ENCODE results near the gene TRMO.

Gene TRMO

GRCh38 chr9:97891736-97892135 lies 30.6 kb downstream of the TRMO start:
- no peak for TF ChIP-seq CTCF (IDR thresholded peaks at IDR 0.05; ENCODE audit: insufficient read depth, low read length, poor library complexity, severe bottlenecking)
- H3K27me3 ChIP-seq (replicated peaks; ENCODE audit: control insufficient read depth, insufficient read depth, low read length) = no peaks in the 10 kb centered on the region
- no peak for DNase-seq (ENCODE audit: extremely low read depth, insufficient read length)
- H3K4me3 ChIP-seq (replicated peaks; ENCODE audit: low read depth, low read length) = no peak overlapping the region
- no peaks in the 10 kb centered on the region for H3K36me3 ChIP-seq (ENCODE audit: control insufficient read depth, insufficient read depth, low read length)

GRCh38 chr9:97889941-97890887 lies 32.1 kb downstream of the TRMO start:
- peak; percentile 86 for TF ChIP-seq CTCF (IDR thresholded peaks at IDR 0.05; ENCODE audit: insufficient read depth, low read length, poor library complexity, severe bottlenecking)
- Histone ChIP-seq H3K4me3 (replicated peaks; ENCODE audit: low read depth, low read length) (no peak overlapping the region), H3K27me3 (replicated peaks; ENCODE audit: control insufficient read depth, insufficient read depth, low read length) (no peaks in the 10 kb centered on the region), H3K36me3 (ENCODE audit: control insufficient read depth, insufficient read depth, low read length) (no peaks in the 10 kb centered on the region)
- DNase-seq (ENCODE audit: extremely low read depth, insufficient read length) = no peak

GRCh38 chr9:97880336-97880735 lies 42.0 kb downstream of the TRMO start:
- no peak for TF ChIP-seq CTCF (IDR thresholded peaks at IDR 0.05; ENCODE audit: insufficient read depth, low read length, poor library complexity, severe bottlenecking)

GRCh38 chr9:97876061-97876460 lies 46.2 kb downstream of the TRMO start:
- Histone ChIP-seq H3K4me3 (replicated peaks; ENCODE audit: low read depth, low read length) (no peak overlapping the region), H3K27me3 (replicated peaks; ENCODE audit: control insufficient read depth, insufficient read depth, low read length) (no peaks in the 10 kb centered on the region), H3K36me3 (ENCODE audit: control insufficient read depth, insufficient read depth, low read length) (no peaks in the 10 kb centered on the region)
- no peak for DNase-seq (ENCODE audit: extremely low read depth, insufficient read length)
- no peak for TF ChIP-seq CTCF (IDR thresholded peaks at IDR 0.05; ENCODE audit: insufficient read depth, low read length, poor library complexity, severe bottlenecking)

More at GRCh38 chr9:97880336-97880735, 42.0 kb downstream of the TRMO start:
- Histone ChIP-seq H3K27me3 (replicated peaks; ENCODE audit: control insufficient read depth, insufficient read depth, low read length) (no peaks in the 10 kb centered on the region), H3K36me3 (ENCODE audit: control insufficient read depth, insufficient read depth, low read length) (no peaks in the 10 kb centered on the region), H3K4me3 (replicated peaks; ENCODE audit: low read depth, low read length) (no peak overlapping the region)
- no peak for DNase-seq (ENCODE audit: extremely low read depth, insufficient read length)

GRCh38 chr9:97875111-97875510 lies 47.2 kb downstream of the TRMO start:
- DNase-seq (ENCODE audit: extremely low read depth, insufficient read length) = no peak
- no peak for TF ChIP-seq CTCF (IDR thresholded peaks at IDR 0.05; ENCODE audit: insufficient read depth, low read length, poor library complexity, severe bottlenecking)
- no peak overlapping the region for H3K4me3 ChIP-seq (replicated peaks; ENCODE audit: low read depth, low read length)
- no peaks in the 10 kb centered on the region; the same call in none of the 2 replicates for H3K27me3 ChIP-seq (replicated peaks; ENCODE audit: control insufficient read depth, insufficient read depth, low read length)
- H3K36me3 ChIP-seq (ENCODE audit: control insufficient read depth, insufficient read depth, low read length) = no peaks in the 10 kb centered on the region

Data from GM06990 (cell line).